Thoracic aorta (tissue), 2 donors: ENCODE results near the gene NEK5. TPM values are rescaled to one million over a fixed set of nuclear protein-coding genes. Genes with fewer than 3 reads are reported as not detected.

Experiments
- total RNA-seq, 2 donors: library from RNA; depleted of rRNA; stranded (reverse); fragments of >200 nt; gene quantifications; one replicate each; pipeline versions ENCODE4 v1.1.0 to v1.2.3, GENCODE V29; 2016

NEK5 gene
- total RNA-seq, 2 donors from 2014 or later: 0.27 to 0.28 TPM

Other genes starting within 250 kb of the NEK5 start
- gene ATP7B, start 117.6 kb downstream of the NEK5 start, total RNA-seq: 1 to 10 TPM; 6.8 to 7.1 TPM
- gene ALG11, start 116.7 kb downstream of the NEK5 start, total RNA-seq: 10 to 100 TPM; 20.7 to 30.3 TPM
- gene UTP14C, start 104.4 kb downstream of the NEK5 start, total RNA-seq: 10 to 100 TPM; 13.9 to 26.0 TPM
- gene NEK3, start 30.5 kb upstream of the NEK5 start, total RNA-seq: 10 to 100 TPM; 10.4 to 16.4 TPM